ENCODE data around the gene PLCH1.

DNA sequence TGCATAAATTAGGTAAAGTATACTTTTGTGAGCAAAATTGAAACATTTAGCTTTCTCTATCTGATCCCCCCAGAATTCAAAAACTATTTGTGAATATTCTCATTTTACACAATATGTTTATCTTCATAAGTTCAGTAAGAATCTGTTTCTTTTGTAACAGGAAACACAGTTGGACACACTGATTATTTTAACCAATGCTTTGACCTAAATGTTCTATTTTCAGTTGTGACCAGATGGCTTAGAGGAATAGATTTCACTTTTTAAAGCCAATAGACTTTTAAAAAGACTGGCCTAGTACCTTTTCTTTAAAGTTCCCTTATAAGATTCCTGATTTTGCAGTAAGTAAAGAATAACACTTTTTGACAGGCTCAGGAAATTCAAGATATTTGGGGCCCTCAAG is 377.4 kb downstream of the PLCH1 start:
- TF ChIP-seq, protein P1, sequence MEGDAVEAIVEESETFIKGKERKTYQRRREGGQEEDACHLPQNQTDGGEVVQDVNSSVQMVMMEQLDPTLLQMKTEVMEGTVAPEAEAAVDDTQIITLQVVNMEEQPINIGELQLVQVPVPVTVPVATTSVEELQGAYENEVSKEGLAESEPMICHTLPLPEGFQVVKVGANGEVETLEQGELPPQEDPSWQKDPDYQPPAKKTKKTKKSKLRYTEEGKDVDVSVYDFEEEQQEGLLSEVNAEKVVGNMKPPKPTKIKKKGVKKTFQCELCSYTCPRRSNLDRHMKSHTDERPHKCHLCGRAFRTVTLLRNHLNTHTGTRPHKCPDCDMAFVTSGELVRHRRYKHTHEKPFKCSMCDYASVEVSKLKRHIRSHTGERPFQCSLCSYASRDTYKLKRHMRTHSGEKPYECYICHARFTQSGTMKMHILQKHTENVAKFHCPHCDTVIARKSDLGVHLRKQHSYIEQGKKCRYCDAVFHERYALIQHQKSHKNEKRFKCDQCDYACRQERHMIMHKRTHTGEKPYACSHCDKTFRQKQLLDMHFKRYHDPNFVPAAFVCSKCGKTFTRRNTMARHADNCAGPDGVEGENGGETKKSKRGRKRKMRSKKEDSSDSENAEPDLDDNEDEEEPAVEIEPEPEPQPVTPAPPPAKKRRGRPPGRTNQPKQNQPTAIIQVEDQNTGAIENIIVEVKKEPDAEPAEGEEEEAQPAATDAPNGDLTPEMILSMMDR (IDR thresholded peaks at IDR 0.05 in 2 of 3, conservative IDR thresholded peaks at IDR 0.05 in 1 of 3; ENCODE audit: borderline replicate concordance in 1 of 3, insufficient read depth in 1 of 3, low read depth in 2 of 3, low read length in 2 of 3), result no peak
- TF ChIP-seq POLR2A (IDR thresholded peaks at IDR 0.05; ENCODE audit: borderline replicate concordance, extremely low read depth, insufficient read depth, insufficient read length) (no peak), SIN3A (IDR thresholded peaks at IDR 0.05; ENCODE audit: low read depth) (no peak), JUND (IDR thresholded peaks at IDR 0.05) (no peak), SRF (IDR thresholded peaks at IDR 0.05; ENCODE audit: low read depth) (no peak), POLR2AphosphoS5 (IDR thresholded peaks at IDR 0.05; ENCODE audit: low read depth, low read length) (no peak), CEBPB (IDR thresholded peaks at IDR 0.05; ENCODE audit: low read depth) (no peak), EGR1 (IDR thresholded peaks at IDR 0.05; ENCODE audit: low read depth) (no peak), ZFX (IDR thresholded peaks at IDR 0.05) (no peak), SP1 (IDR thresholded peaks at IDR 0.05; ENCODE audit: low read depth) (no peak)
- TF ChIP-seq, protein P2, sequence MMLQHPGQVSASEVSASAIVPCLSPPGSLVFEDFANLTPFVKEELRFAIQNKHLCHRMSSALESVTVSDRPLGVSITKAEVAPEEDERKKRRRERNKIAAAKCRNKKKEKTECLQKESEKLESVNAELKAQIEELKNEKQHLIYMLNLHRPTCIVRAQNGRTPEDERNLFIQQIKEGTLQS (IDR thresholded peaks at IDR 0.05), result no peak
- TF ChIP-seq, protein P3, sequence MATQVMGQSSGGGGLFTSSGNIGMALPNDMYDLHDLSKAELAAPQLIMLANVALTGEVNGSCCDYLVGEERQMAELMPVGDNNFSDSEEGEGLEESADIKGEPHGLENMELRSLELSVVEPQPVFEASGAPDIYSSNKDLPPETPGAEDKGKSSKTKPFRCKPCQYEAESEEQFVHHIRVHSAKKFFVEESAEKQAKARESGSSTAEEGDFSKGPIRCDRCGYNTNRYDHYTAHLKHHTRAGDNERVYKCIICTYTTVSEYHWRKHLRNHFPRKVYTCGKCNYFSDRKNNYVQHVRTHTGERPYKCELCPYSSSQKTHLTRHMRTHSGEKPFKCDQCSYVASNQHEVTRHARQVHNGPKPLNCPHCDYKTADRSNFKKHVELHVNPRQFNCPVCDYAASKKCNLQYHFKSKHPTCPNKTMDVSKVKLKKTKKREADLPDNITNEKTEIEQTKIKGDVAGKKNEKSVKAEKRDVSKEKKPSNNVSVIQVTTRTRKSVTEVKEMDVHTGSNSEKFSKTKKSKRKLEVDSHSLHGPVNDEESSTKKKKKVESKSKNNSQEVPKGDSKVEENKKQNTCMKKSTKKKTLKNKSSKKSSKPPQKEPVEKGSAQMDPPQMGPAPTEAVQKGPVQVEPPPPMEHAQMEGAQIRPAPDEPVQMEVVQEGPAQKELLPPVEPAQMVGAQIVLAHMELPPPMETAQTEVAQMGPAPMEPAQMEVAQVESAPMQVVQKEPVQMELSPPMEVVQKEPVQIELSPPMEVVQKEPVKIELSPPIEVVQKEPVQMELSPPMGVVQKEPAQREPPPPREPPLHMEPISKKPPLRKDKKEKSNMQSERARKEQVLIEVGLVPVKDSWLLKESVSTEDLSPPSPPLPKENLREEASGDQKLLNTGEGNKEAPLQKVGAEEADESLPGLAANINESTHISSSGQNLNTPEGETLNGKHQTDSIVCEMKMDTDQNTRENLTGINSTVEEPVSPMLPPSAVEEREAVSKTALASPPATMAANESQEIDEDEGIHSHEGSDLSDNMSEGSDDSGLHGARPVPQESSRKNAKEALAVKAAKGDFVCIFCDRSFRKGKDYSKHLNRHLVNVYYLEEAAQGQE (IDR thresholded peaks at IDR 0.05; ENCODE audit: low read depth), result no peak
- TF ChIP-seq, protein P4, sequence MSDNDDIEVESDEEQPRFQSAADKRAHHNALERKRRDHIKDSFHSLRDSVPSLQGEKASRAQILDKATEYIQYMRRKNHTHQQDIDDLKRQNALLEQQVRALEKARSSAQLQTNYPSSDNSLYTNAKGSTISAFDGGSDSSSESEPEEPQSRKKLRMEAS (IDR thresholded peaks at IDR 0.05), result no peak
